Transverse colon (tissue), 4 donors: ENCODE data around the gene GABRB3. TPM values are rescaled to one million over a fixed set of nuclear protein-coding genes. Genes with fewer than 3 reads are reported as not detected.

Source experiments
- DNase-seq: peaks from one replicate; pipeline ENCODE4 v3.0.0-alpha.2; 2019
- H3K27ac ChIP-seq, 4 donors: fragments of 200-600 bp; sonication (generic); 2 replicates each; pipeline ENCODE4 v1.5.1; 2016 to 2018; ENCODE audit warnings: inconsistent platforms in 4 of 4
- H3K27me3 ChIP-seq: fragments of 200-600 bp; sonication (generic); 2 replicates; pipeline ENCODE4 v1.5.1; 2017; ENCODE audit warnings: inconsistent platforms
- H3K36me3 ChIP-seq, 4 donors: fragments of 200-600 bp; sonication (generic); 2 replicates each; pipeline ENCODE4 v1.5.1; 2017 to 2019; ENCODE audit warnings: inconsistent platforms in 4 of 4
- H3K4me1 ChIP-seq, 4 donors: fragments of 200-600 bp; sonication (generic); 2 replicates each; pipeline ENCODE4 v1.5.1; 2017 to 2020; ENCODE audit warnings: inconsistent platforms in 4 of 4
- H3K4me3 ChIP-seq, 4 donors: fragments of 200-600 bp; sonication (generic); 1 replicate in 1 of 4; 2 replicates in 3 of 4; pipeline versions ENCODE4 v1.5.1 to v1.6.1; 2017 to 2019; ENCODE audit warnings: inconsistent platforms in 4 of 4
- H3K9me3 ChIP-seq, 2 donors: fragments of 200-600 bp; sonication (generic); 2 replicates each; pipeline ENCODE4 v1.5.1; 2017 to 2019; ENCODE audit warnings: inconsistent platforms in 2 of 2
- CTCF ChIP-seq, 5 experiments: fragments of 200-600 bp in 3 of 5; fragments of 450-650 bp in 2 of 5; sonication (generic) in 3 of 5; IDR thresholded peaks; 1 replicate in 2 of 5; 2 replicates in 3 of 5; pipeline ENCODE4 v1.5.1; 2016 to 2017; ENCODE audit warnings: antibody characterized with exemption in 5 of 5, inconsistent platforms in 3 of 5, mild to moderate bottlenecking in 2 of 5, moderate library complexity in 1 of 5
- EP300 ChIP-seq: sonication (generic); formaldehyde crosslinking; IDR thresholded peaks from one replicate; pipeline ENCODE4 v1.6.1; 2017; ENCODE audit warnings: antibody characterized with exemption, low read depth
- POLR2A ChIP-seq: fragments of 450-650 bp; IDR thresholded peaks from one replicate; pipeline ENCODE4 v1.6.1; 2016; ENCODE audit warnings: antibody characterized with exemption, mild to moderate bottlenecking, moderate library complexity
- POLR2AphosphoS5 ChIP-seq, 3 donors: sonication (generic); formaldehyde crosslinking; IDR thresholded peaks; one replicate each; pipeline ENCODE4 v1.6.1; 2016; ENCODE audit warnings: antibody characterized with exemption in 3 of 3
- WGBS, 2 donors: methylation state at CpG; one replicate each; pipeline ENCODE4 v1.1.5; 2018; ENCODE audit warnings: low coverage in 1 of 2; 5-methylcytosine and 5-hydroxymethylcytosine counted together
- in situ Hi-C, 4 donors: fragments of 200-750 bp; cut with MboI; loops; one replicate each; pipeline versions ENCODE4 v1.15.0 to v1.15.1; 2017; ENCODE audit warnings: low sequenced_read_pairs in 3 of 4, low pct_ligation_motif_present in 1 of 4, low pct_unique_long_range_greater_than_20kb in 1 of 4
- intact Hi-C: fragments of 100-400 bp; cut with DNase I; formaldehyde crosslinking; loops from one replicate; pipeline ENCODE4 v1.15.1; 2023; ENCODE audit warnings: low total_unique reads
- total RNA-seq, 4 donors: library from RNA; depleted of rRNA; stranded (reverse); fragments of >200 nt; gene quantifications; one replicate each; pipeline ENCODE4 v1.1.0, GENCODE V29; 2016

GABRB3 gene
- total RNA-seq, 4 donors from 2014 or later: 0.20 to 3.8 (median 1.2) TPM

- H3K9me3 ChIP-seq: no peaks in the 10 kb centered on the region
- WGBS, 2 donors: 59 to 76% methylated on average over 5 of the region's 5 CpGs
Observed at GRCh38 chr15:26561130-26561529, 211.7 kb downstream of the GABRB3 start.

GRCh38 chr15:26555898-26556297, 217.0 kb downstream of the GABRB3 start:
- Histone ChIP-seq H3K36me3 (no peaks in the 10 kb centered on the region), H3K27ac (no peak overlapping the region), H3K9me3 (no peaks in the 10 kb centered on the region), H3K4me3 (no peak overlapping the region), H3K4me1 (no peaks in the 10 kb centered on the region), H3K27me3 (no peaks in the 10 kb centered on the region)
- no peak for DNase-seq
- in situ Hi-C loops (no loop called here), intact Hi-C loops (no loop called here)
- WGBS, 2 donors: 85% methylated on average over 3 of the region's 3 CpGs
- TF ChIP-seq POLR2A: no peak
- TF ChIP-seq CTCF (IDR thresholded peaks at IDR 0.05): no peak
- no peak for TF ChIP-seq EP300
- no peak for TF ChIP-seq POLR2AphosphoS5 (IDR thresholded peaks at IDR 0.05)

More at GRCh38 chr15:26561130-26561529, 211.7 kb downstream of the GABRB3 start:
- intact Hi-C loops (no loop called here), in situ Hi-C loops (no loop called here)
- TF ChIP-seq EP300: no peak
- TF ChIP-seq POLR2AphosphoS5 (IDR thresholded peaks at IDR 0.05): no peak
- TF ChIP-seq CTCF (IDR thresholded peaks at IDR 0.05): no peak
- no peak for TF ChIP-seq POLR2A
- Histone ChIP-seq H3K36me3 (no peaks in the 10 kb centered on the region), H3K4me1 (no peaks in the 10 kb centered on the region), H3K27ac (no peak overlapping the region), H3K4me3 (no peak overlapping the region), H3K27me3 (no peaks in the 10 kb centered on the region)
- no peak for DNase-seq

- intact Hi-C loops: no loop called here
- no peaks in the 10 kb centered on the region for H3K36me3 ChIP-seq
- in situ Hi-C loops: no loop called here
- H3K4me1 ChIP-seq: no peaks in the 10 kb centered on the region
- no peak overlapping the region for H3K27ac ChIP-seq
- 77 to 80% methylated on average over 1 to 9 of the region's 9 CpGs for WGBS, 2 donors
- H3K9me3 ChIP-seq: no peaks in the 10 kb centered on the region
- H3K27me3 ChIP-seq: no peaks in the 10 kb centered on the region
- TF ChIP-seq POLR2A (no peak), EP300 (no peak)
- no peak for DNase-seq
- no peak overlapping the region for H3K4me3 ChIP-seq
Observed at GRCh38 chr15:26551473-26551872, 221.4 kb downstream of the GABRB3 start.

GRCh38 chr15:26550880-26551279, 222.0 kb downstream of the GABRB3 start:
- in situ Hi-C loops: no loop called here
- Histone ChIP-seq H3K4me3 (no peak overlapping the region), H3K27ac (no peak overlapping the region), H3K36me3 (no peaks in the 10 kb centered on the region), H3K9me3 (no peaks in the 10 kb centered on the region), H3K27me3 (no peaks in the 10 kb centered on the region), H3K4me1 (no peaks in the 10 kb centered on the region)
- TF ChIP-seq POLR2AphosphoS5 (IDR thresholded peaks at IDR 0.05) (no peak), CTCF (IDR thresholded peaks at IDR 0.05) (no peak), EP300 (no peak), POLR2A (no peak)
- no peak for DNase-seq
- intact Hi-C loops: no loop called here
- WGBS, 2 donors: 63 to 71% methylated on average over 1 to 3 of the region's 3 CpGs

GRCh38 chr15:26537663-26538062, 235.2 kb downstream of the GABRB3 start:
- no peaks in the 10 kb centered on the region for H3K4me1 ChIP-seq
- intact Hi-C loops (no loop called here), in situ Hi-C loops (no loop called here)
- no peak overlapping the region for H3K4me3 ChIP-seq
- peaks cover 0 to 6% of the 10 kb centered on the region in 2 donors for H3K9me3 ChIP-seq
- H3K27me3 ChIP-seq: no peaks in the 10 kb centered on the region
- no peaks in the 10 kb centered on the region for H3K36me3 ChIP-seq
- no peak overlapping the region for H3K27ac ChIP-seq
- no peak for DNase-seq
- WGBS, 2 donors: 46 to 70% methylated on average over 2 of the region's 2 CpGs
- TF ChIP-seq CTCF (IDR thresholded peaks at IDR 0.05): no peak
- no peak for TF ChIP-seq POLR2AphosphoS5 (IDR thresholded peaks at IDR 0.05)
- TF ChIP-seq EP300: no peak
- TF ChIP-seq POLR2A: no peak
